HG03045 (cell line): ENCODE data around the gene ARSG.
A peak's percentile ranks its signal among the peaks of the same experiment; 100 is the strongest.
"Not testable (repeated sequence)": the region's sequence is repeated elsewhere in the genome, so short reads cannot be mapped to it uniquely, and the experiment has no call there.

Experiments
- ATAC-seq: cut with Tn5 transposase; IDR thresholded peaks from one replicate; pipeline ENCODE4 v1.9.1; 2021; ENCODE audit warnings: mild to moderate bottlenecking, moderate library complexity; ENCODE audit not compliant: unreplicated experiment

Gene ARSG

GRCh38 chr17:68326681-68327080 is 35.4 kb downstream of the ARSG start:
- no peak for ATAC-seq

- ATAC-seq: no peak
Measured at GRCh38 chr17:68327823-68328557, 36.7 kb downstream of the ARSG start.

GRCh38 chr17:68328676-68329075 is 37.4 kb downstream of the ARSG start:
- ATAC-seq: no peak

GRCh38 chr17:68329331-68329730 is 38.0 kb downstream of the ARSG start:
- ATAC-seq: no peak

DNA sequence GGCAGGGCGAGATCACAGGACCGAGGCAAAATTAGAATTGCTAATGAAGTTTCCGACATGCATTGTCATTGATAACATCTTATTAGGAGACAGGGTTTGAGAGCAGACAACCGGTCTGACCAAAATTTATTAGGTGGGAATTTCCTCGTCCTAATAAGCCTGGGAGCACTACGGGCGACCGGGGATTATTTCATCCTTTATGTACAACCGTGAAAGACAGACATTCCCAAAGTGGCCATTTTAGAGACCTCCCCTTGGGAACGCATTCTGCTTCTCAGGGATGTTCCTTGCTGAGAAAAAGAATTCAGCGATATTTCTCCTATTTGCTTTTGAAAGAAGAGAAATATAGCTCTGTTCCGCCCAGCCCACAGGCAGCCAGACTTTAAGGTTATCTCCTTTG is 40.6 kb downstream of the ARSG start:
- ATAC-seq: not testable (repeated sequence)

DNA sequence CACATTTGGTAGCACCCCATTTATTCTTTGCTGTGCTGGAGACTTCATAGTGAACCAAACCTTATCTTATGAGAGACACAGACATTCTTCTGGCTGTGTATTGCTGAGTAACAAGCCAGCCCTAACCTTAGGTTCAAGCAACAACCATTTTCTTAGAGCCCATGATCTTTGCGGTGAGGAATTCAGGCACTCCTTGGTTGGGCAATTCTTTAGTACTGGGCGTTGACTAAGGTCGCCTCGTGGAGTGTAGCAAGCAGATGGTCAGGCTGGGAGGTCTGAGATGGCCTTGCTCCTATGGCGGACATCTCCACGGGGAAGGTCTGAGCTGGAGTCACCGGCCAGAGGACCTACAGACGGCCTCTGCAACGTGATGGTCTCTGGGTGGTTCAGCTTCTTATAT is 43.1 kb downstream of the ARSG start:
- ATAC-seq: no peak

- ATAC-seq: no peak
Measured at GRCh38 chr17:68341482-68341881, 50.2 kb downstream of the ARSG start.

DNA sequence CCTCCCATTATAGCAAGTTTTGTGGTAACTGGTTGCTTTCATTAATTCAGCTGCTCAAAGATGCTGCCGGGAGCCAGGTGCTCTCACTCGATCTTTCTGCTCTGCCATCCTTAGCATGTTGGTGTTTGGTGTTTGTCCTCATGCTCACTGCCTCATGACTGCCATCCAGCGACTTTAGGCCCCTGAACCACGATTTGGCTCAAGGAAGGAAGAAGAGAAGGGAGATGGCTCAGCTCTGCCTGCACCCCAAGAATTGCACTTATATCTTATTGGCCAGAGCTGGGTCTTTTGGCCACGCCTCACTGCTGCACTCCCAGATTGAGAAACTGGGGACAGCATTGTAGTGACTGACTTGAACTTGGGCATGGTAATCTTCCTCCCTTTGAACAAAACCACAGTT is 52.7 kb downstream of the ARSG start:
- ATAC-seq: no peak

DNA sequence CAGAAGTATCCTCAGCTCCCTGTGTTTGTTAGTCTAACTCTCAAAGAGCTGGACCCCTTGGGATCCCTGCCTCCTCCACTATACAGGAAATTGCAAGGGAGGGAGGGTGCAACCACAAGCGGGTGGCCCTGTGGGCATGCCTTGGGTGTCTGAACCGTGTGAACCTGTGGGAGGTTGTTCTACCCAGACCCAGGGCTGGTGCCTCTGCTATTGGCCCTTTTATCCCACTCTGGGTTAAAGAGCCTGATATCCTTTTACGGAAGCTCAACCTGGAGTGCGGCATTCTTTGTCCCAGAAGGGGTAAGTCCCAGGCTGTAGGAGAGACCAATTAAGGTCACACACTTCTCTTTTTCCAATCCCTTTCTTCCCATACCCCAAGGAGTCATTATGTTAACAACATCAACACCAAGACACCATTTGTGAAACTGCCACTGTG is 53.4 kb downstream of the ARSG start:
- no peak for ATAC-seq

- ATAC-seq: peak; percentile 63
Measured at GRCh38 chr17:68346448-68346847, 55.2 kb downstream of the ARSG start.

DNA sequence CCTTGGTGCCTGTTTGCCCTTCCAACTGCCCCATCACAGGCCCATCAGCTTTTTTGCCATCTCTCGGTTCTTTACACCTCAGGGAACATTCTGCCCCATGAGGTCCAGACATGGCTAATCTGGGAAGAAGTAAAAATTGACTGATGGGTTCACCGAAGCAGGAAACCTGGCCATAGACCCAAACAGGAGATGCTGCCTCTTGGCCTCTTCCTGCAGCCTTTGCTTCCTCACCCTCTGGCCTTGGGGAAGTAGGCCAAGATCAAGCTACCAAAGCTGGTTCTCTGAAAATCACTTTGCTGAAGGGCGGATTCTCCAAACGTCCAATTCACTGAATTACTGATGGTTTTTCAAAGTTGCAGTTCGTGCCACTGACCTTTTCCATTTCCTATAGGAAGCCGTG is 56.1 kb downstream of the ARSG start:
- no peak for ATAC-seq

GRCh38 chr17:68349157-68349556 is 57.9 kb downstream of the ARSG start:
- peak; percentile 69 for ATAC-seq

GRCh38 chr17:68351395-68351794 is 60.1 kb downstream of the ARSG start:
- ATAC-seq: no peak

- ATAC-seq: no peak
Measured at GRCh38 chr17:68352041-68352440, 60.7 kb downstream of the ARSG start.

DNA sequence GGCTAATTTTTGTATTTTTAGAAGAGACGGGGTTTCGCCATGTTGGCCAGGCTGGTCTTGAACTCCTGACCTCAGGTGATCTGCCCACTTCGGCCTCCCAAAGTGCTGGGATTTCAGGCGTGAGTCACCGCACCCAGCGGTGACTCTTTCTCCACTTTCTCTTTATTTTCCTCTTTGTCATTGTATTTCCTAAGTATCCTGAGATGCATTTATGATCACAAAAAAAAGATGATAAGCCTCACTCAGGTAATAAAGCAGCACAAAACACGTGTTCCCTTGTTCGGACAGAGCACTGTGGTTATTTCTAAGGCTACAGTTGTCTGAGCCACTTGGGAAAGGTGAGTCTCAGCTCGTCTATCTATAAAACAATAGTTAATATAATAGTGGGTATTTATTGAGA is 61.4 kb downstream of the ARSG start:
- not testable (repeated sequence) for ATAC-seq

DNA sequence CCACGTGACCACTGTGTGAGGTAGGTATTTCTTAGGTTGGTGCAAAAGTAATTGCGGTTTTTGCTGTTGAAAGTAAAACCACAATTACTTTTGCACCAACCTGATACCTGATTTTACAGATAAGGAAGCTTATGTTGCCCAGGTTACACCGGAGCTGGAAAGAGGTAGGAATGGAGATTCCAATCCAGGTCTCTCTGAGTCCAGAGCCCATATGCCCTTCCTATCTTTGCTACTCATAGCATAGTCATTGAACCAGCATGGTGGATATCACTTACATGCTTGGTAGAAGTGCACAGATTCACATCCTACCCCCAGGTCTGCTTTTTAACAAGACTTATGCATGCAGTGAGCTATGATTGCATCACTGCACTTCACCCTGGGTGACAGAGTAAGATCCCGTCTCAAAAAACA is 61.8 kb downstream of the ARSG start:
- ATAC-seq: no peak

GRCh38 chr17:68354311-68354710 is 63.0 kb downstream of the ARSG start:
- not testable (repeated sequence) for ATAC-seq

- not testable (repeated sequence) for ATAC-seq
Measured at GRCh38 chr17:68355108-68355507, 63.8 kb downstream of the ARSG start.

DNA sequence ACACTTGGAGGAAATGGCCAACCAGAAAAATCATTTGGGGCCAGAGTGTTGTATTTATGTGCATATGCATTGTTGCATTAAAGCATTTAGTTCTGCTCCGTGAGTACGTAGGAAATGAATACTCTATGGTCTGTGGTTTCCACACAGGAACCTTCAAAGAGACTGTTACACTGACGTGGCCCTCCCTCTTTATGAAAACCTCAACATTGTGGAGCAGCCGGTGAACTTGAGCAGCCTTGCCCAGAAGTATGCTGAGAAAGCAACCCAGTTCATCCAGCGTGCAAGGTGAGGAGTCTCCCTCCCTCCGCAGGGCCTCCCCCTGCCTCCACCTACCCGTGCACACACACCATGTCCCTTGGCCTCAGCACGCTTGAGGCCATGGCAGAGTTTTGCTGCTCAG is 65.2 kb downstream of the ARSG start:
- no peak for ATAC-seq

- no peak for ATAC-seq
Measured at GRCh38 chr17:68356949-68357455, 65.7 kb downstream of the ARSG start.

DNA sequence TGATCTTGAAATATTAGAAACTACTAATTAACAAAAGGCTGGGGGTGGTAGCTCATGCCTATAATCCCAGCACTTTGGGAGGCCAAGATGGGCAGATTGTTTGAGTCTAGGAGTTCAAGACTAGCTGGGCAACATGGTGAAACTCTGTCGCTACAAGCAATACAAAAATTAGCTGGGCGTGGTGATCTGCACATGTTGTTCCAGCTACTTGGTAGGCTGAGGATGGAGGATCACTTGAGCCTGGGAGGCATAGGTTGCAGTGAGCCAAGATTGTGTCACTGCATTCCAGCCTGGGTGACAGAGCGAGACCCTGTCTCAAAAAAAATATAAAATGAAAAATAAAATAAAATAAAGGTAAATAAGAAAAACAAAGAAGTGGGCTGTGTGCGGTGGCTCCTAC is 66.6 kb downstream of the ARSG start:
- no peak for ATAC-seq

DNA sequence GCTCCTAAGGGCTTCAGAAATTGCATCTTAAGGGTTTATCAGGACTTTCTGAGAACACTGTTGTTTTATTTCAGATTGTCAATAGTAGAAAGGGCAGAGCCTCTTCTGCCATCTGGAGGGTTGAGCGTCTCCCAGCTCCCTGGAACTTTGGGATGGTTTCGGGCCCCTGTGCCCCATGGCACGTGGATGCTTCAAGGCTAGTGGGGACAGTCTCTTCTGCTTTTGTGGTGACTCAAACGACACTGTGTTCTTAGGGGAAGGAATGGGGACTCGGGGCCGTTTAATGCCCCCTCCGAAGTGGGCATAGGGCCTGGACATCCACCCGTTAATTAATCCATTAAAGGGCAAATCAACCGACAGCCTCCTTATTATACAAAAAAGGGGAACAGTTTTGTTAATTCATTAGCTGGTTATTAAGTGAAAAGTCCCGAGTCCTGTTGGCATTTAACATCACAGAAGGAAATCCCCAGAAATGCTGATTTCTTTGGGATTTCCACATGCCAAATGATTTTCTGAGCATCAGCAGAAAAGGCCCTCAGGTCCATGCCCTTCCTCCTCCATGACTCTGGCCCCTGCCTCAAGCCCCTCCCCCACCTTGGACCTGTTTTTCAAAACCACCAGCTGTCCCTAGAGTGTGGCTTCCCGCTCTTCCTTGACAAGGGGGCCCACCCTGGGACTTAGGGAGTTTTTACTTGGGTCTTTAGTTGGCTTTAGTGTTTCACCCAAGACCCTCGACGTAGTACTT is 68.7 kb downstream of the ARSG start:
- ATAC-seq: no peak
